ENCODE measurements around the gene SLC25A53.

Gene SLC25A53

GRCh38 chrX:104156630-104157529 lies at the start of gene SLC25A53:
Gene SLC25A53, minus strand, starts transcription at chrX:104157009. Its CDS starts 51,752 bp downstream, at chrX:104105257.
- DNase-seq (ENCODE audit: low spot score) = peak; percentile 71

- DNase-seq (ENCODE audit: low spot score) = no peak
Measured at GRCh38 chrX:104205548-104205947, 48.7 kb upstream of the SLC25A53 start.

- peak; percentile 24 for DNase-seq (ENCODE audit: low spot score)
Measured at GRCh38 chrX:104195489-104196084, 38.8 kb upstream of the SLC25A53 start.

GRCh38 chrX:104195013-104195412 lies 38.2 kb upstream of the SLC25A53 start:
- DNase-seq (ENCODE audit: low spot score) = no peak

GRCh38 chrX:104193485-104193884 lies 36.7 kb upstream of the SLC25A53 start:
- DNase-seq (ENCODE audit: low spot score) = no peak

GRCh38 chrX:104189837-104190236 lies 33.0 kb upstream of the SLC25A53 start:
- no peak for DNase-seq (ENCODE audit: low spot score)

- no peak for DNase-seq (ENCODE audit: low spot score)
Measured at GRCh38 chrX:104187931-104188330, 31.1 kb upstream of the SLC25A53 start.

GRCh38 chrX:104183685-104184084 lies 26.9 kb upstream of the SLC25A53 start:
- DNase-seq (ENCODE audit: low spot score) = no peak

GRCh38 chrX:104173841-104174240 lies 17.0 kb upstream of the SLC25A53 start:
- no peak for DNase-seq (ENCODE audit: low spot score)

GRCh38 chrX:104172788-104173187 lies 16.0 kb upstream of the SLC25A53 start:
- DNase-seq (ENCODE audit: low spot score) = no peak

- no peak for DNase-seq (ENCODE audit: low spot score)
Measured at GRCh38 chrX:104172121-104172520, 15.3 kb upstream of the SLC25A53 start.

GRCh38 chrX:104168127-104168526 lies 11.3 kb upstream of the SLC25A53 start:
- DNase-seq (ENCODE audit: low spot score) = no peak

GRCh38 chrX:104166735-104167436 lies 10.1 kb upstream of the SLC25A53 start:
- no peak for DNase-seq (ENCODE audit: low spot score)

- DNase-seq (ENCODE audit: low spot score) = peak; percentile 82
Measured at GRCh38 chrX:104165894-104166734, 9.3 kb upstream of the SLC25A53 start, which contains the start of gene FAM199X. Gene FAM199X, plus strand, starts transcription at chrX:104166453. Its CDS starts 333 bp downstream, at chrX:104166786.

- DNase-seq (ENCODE audit: low spot score) = no peak
Measured at GRCh38 chrX:104151037-104151436, 5.8 kb downstream of the SLC25A53 start.

- DNase-seq (ENCODE audit: low spot score) = no peak
Measured at GRCh38 chrX:104141087-104141760, 15.6 kb downstream of the SLC25A53 start.

GRCh38 chrX:104137496-104137895 lies 19.3 kb downstream of the SLC25A53 start:
- no peak for DNase-seq (ENCODE audit: low spot score)

GRCh38 chrX:104136241-104137019 lies 20.4 kb downstream of the SLC25A53 start:
- peak; percentile 61 for DNase-seq (ENCODE audit: low spot score)

- no peak for DNase-seq (ENCODE audit: low spot score)
Measured at GRCh38 chrX:104135677-104136076, 21.1 kb downstream of the SLC25A53 start.

- no peak for DNase-seq (ENCODE audit: low spot score)
Measured at GRCh38 chrX:104134583-104135261, 22.1 kb downstream of the SLC25A53 start.

Measured in CD4-positive, alpha-beta T cell treated with Interleukin-15 for 4 hours (primary cell).